HG03095 (cell line): ENCODE measurements around the gene TBCC.
A peak's percentile ranks its signal among the peaks of the same experiment; 100 is the strongest.

ENCODE experiments used
- ATAC-seq: cut with Tn5 transposase; IDR thresholded peaks from one replicate; pipeline ENCODE4 v1.9.1; 2021; ENCODE audit warnings: moderate library complexity; ENCODE audit not compliant: unreplicated experiment

Gene TBCC, protein sequence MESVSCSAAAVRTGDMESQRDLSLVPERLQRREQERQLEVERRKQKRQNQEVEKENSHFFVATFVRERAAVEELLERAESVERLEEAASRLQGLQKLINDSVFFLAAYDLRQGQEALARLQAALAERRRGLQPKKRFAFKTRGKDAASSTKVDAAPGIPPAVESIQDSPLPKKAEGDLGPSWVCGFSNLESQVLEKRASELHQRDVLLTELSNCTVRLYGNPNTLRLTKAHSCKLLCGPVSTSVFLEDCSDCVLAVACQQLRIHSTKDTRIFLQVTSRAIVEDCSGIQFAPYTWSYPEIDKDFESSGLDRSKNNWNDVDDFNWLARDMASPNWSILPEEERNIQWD

DNA sequence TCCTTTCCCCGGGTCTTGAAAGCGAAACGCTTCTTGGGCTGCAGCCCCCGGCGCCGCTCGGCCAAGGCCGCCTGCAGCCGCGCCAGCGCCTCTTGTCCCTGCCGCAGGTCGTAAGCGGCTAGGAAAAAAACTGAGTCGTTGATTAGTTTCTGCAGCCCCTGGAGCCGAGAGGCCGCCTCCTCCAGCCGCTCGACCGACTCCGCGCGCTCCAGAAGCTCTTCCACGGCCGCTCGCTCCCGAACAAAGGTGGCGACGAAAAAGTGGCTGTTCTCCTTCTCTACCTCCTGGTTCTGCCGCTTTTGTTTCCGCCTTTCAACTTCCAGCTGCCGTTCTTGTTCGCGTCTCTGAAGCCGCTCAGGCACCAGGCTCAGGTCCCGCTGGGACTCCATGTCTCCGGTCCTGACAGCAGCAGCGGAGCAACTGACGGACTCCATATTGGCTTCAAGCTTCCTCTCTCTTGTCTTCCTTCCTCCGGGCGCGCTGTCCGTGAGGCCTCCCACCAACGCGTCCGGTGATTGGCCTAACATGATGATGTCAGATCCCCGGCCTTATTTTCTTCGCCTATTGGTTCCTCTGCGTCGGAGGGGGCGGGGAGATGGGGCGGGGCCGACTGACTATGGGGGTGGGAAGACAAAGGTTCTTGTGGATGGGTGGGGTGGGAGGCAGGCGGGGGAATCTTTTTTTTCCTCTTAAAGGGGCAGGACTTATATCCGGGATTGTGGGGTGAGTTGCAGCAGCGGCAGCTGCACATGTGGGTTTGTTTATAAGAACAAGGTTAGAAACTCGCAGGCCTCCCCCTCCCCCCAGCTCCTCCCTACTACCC is at the start of gene TBCC:
Gene TBCC, minus strand, starts transcription at position 464 of the 823 bp plus-strand sequence. Its CDS starts 30 bp downstream, at position 434.
- ATAC-seq = peak; percentile 79

- no peak for ATAC-seq
These were observed 49.7 kb upstream of the TBCC start for GRCh38 chr6:42795651-42796050.

- ATAC-seq = no peak
These were observed 45.9 kb upstream of the TBCC start for GRCh38 chr6:42791706-42792320.

DNA sequence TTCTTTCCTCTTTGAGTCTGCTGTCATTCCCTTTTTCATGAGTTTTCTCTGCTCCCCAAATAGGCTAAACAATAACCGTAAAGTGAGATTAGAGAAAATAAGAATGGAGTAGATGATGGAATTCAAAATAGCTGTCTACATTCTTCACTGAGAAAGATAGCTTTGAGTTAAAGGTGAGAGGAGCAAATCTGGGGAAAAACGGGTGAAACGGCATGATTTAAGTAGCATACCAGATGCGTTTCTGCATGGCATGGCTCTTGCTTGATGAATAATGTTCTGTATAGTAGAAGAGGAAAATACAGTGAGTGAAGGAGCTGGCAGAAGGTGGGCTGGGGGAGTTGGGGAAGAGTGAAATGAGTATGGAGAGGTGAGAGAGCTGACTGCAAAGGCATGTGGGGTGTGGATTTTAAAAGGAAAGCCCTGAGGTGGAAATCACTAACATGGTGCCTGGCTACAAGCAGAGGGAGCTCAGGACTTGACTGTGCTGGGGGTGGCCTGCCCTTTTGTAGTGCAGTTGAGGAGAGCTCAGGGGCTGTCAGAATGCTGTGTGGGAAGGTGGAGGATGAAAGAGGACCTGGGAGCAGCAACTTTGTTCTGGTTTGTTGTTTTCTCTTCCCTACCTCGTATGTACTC is 44.8 kb upstream of the TBCC start:
- no peak for ATAC-seq

- no peak for ATAC-seq
These were observed 42.8 kb upstream of the TBCC start for GRCh38 chr6:42788671-42789070.

- no peak for ATAC-seq
These were observed 41.2 kb upstream of the TBCC start for GRCh38 chr6:42787063-42787472.

GRCh38 chr6:42786525-42786985 is 40.7 kb upstream of the TBCC start:
- no peak for ATAC-seq

DNA sequence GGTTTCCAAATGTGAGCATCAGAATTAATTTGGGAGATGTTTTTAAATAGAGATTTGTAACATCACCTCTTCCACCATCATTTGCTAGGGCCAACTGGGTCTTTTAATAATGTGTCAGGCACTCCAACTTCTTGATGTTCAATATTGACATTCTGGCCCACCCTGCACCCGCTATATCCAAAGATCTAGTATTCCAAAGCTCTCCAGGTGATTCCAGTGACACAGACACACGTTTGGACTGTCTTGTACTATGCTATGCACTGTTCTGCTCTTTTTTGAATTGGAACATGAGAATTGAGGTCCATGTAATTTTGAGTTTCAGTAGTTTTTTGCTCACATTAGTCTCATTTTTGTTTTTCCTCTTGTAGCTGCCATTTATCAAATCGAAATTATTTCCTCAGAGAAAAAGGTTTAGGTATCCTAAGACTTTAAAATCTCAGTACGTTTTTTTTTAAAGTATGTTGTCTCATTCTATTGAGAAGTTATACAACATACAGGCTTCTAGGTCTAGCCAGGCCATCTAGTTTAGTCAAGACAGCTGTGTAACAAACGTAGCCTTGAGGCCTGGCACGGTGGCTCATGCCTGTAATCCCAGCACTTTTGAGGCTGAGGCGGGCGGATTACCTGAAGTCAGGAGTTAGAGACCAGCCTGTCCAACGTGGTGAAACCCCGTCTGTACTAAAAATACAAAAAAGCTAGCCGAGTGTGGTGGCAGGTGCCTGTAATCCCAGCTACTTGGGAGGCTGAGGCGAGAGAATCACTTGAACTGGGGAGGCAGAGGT is 39.0 kb upstream of the TBCC start:
- no peak for ATAC-seq

GRCh38 chr6:42783876-42784642 is 38.2 kb upstream of the TBCC start:
- no peak for ATAC-seq

DNA sequence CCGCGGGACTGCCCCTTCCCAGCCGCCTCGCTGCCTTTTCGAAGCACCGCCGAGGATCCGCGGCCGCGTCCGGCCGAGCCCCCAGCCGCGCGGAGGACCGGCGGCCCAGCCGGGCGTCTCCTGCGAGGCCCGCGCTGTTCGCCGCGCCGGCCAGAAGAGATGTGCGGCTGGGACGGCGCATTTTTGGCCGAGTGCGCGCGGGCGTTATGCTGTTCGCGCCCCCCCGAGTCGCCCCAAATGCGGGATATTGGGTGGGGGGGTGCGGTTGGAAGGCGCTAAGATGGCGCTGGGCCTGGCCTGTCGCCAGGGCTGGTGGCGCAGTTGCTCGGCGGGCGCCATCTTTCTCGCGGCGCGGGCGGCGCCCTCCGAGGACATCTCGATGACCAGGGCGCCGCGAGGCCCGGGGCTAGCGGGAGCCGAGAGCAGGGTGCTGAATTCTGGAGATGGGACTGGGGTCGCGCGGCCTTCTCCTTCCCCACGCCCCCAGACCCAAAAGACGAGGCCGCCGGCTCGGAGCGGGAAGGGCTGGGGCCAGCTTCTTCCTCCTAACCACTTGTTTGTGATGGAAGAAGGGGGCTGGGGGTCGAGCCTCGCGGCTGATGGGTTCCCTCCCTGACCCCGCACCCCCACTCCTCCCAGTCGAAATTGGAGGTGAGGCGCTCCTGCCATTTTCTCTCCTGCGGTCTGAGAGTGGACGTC is 37.4 kb upstream of the TBCC start:
- peak; percentile 46 for ATAC-seq

GRCh38 chr6:42782689-42783176 is 36.8 kb upstream of the TBCC start:
- ATAC-seq = peak; percentile 11

DNA sequence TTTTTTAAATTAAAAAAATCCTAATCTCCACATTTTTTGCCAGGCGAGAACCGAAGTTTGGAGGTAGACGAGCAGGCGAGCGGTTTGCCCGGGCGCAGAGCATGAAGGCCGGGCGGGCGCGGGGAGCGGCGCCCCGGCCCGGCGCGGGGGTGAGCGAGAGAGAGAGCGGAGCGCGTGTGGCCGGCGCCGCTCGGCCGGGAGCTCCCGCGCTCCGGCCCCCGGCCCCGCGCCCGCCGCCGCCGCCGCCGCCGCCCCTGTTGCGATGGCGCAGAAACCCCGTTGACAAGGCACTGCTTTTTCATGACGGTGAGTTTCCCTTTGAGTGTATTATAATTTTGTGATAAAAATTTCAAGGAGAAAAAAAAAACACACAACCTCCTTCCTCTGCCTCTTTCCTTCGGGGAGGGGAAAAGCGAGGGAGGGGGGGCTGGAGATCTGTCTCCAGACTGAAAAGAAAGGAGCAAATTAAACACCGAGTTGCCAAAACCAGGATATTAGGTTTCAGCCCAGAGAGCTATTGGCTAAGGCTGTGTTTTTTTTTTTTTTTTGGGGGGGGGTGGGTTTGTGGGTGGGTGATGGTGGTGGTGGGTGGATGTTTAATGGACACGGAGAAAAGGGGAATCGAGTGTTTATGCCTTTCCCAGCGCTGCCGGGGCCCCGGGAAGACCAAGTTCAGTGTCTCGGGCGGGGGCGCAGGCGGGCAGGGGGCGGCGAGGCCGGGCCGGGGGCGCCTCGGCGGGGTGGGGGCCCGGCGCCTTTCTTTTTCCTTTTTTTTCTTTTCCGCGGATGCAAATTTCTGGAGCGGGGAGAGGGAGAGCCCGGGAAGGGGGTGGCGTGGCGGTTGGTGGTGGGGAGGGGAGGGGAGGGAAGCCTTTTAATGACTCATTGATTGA is 36.1 kb upstream of the TBCC start, which contains the start of gene BICRAL:
Gene BICRAL, plus strand, starts transcription at position 257 of the 893 bp plus-strand sequence. CDS start 39,971 bp downstream, outside the sequence.
- ATAC-seq = no peak

- ATAC-seq = no peak
These were observed 35.6 kb upstream of the TBCC start for GRCh38 chr6:42781546-42781795.

DNA sequence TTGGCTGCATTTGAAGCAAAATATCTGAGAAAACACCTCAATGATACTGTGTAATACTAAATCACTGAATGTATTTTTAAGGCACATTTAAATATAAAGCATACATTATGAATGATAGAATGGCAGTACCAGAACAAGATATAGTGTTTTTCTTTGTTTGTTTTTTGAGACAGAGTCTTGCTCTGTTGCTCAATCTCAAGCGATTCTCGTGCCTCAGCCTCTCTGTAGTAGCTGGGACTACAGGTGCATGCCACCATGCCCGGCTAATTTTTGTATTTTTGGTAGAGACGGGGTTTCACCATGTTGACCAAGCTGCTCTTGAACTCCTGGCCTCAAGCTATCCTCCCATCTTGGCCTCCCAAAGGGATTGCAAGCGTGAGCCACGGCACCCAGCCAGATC is 33.6 kb upstream of the TBCC start:
- no peak for ATAC-seq

DNA sequence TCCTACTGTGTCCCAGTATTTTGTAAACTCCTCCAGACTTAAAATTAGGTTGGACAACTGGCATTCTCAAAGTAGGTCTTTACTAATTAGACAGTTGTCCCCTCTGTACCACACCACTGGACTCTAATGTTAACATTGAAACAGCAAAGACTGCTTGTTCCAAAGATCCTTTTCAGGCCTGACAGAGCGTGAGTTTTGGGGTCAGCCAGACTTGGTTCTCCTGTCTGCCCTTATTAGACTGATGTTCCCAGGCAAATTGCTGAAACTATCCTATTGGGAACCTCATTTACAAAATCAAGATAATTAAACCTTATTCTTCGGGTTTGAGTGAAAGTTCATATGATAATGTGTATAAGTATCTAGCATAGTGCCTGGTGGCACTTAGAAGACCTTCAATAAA is 32.2 kb upstream of the TBCC start:
- ATAC-seq = no peak

- ATAC-seq = no peak
These were observed 31.4 kb upstream of the TBCC start for GRCh38 chr6:42777126-42777822.

GRCh38 chr6:42774821-42775487 is 29.1 kb upstream of the TBCC start:
- peak; percentile 40 for ATAC-seq
